Activated naive CD4-positive, alpha-beta T cell treated with anti-CD3 and anti-CD28 coated beads, Interleukin-2, amount 10 ng/mL, durations not matched to agents 5 hours and 36 hours (primary cell): ENCODE measurements around the gene RALGAPA2. TPM values are rescaled to one million over a fixed set of nuclear protein-coding genes. Genes with fewer than 3 reads are reported as not detected.

Source experiments
- total RNA-seq, 2 experiments: library from RNA; stranded (reverse); gene quantifications; one replicate each; pipeline ENCODE4 v1.2.3, GENCODE V29; 2021

The RALGAPA2 gene
- 10 to 100 TPM; 30.6 to 31.3 TPM for total RNA-seq

GRCh38 chr20:20712474-20713243 lies at the start of gene RALGAPA2:
Gene RALGAPA2 (minus strand): TSS chr20:20712644. CDS start chr20:20712480, 164 bp downstream.

GRCh38 chr20:20367575-20368417 lies 344.6 kb downstream of the RALGAPA2 start, which contains the start of gene INSM1:
Gene INSM1 (plus strand): TSS chr20:20368104. CDS start chr20:20368268, 164 bp downstream.

